Fibroblast of the aortic adventitia (primary cell): ENCODE data around the gene UAP1L1. TPM values are rescaled to one million over a fixed set of nuclear protein-coding genes. Genes with fewer than 3 reads are reported as not detected.

Source experiments
- DNase-seq: peaks from one replicate; pipeline ENCODE4 v3.0.0-alpha.2; 2010; ENCODE audit warnings: low read depth
- H3K4me3 ChIP-seq: 2 replicates; pipeline ENCODE4 v1.5.1; 2011; ENCODE audit warnings: low read depth, mild to moderate bottlenecking, control low read depth, low read length, moderate library complexity
- CTCF ChIP-seq: IDR thresholded peaks from 2 replicates; pipeline ENCODE4 v1.5.1; 2011; ENCODE audit warnings: mild to moderate bottlenecking, low read length, control low read depth, inconsistent platforms; ENCODE audit not compliant: insufficient read depth
- total RNA-seq: library from RNA; depleted of rRNA; stranded (reverse); fragments of >200 nt; gene quantifications from 2 replicates; pipeline ENCODE4 v1.2.3, GENCODE V29; 2012; ENCODE audit warnings: low replicate concordance

The UAP1L1 gene
- total RNA-seq, 1 donor, result 12.7 TPM

GRCh38 chr9:137065336-137065967, 11.9 kb upstream of the UAP1L1 start:
- DNase-seq, result no peak
- H3K4me3 ChIP-seq, result no peak overlapping the region
- no peak for TF ChIP-seq CTCF

DNA sequence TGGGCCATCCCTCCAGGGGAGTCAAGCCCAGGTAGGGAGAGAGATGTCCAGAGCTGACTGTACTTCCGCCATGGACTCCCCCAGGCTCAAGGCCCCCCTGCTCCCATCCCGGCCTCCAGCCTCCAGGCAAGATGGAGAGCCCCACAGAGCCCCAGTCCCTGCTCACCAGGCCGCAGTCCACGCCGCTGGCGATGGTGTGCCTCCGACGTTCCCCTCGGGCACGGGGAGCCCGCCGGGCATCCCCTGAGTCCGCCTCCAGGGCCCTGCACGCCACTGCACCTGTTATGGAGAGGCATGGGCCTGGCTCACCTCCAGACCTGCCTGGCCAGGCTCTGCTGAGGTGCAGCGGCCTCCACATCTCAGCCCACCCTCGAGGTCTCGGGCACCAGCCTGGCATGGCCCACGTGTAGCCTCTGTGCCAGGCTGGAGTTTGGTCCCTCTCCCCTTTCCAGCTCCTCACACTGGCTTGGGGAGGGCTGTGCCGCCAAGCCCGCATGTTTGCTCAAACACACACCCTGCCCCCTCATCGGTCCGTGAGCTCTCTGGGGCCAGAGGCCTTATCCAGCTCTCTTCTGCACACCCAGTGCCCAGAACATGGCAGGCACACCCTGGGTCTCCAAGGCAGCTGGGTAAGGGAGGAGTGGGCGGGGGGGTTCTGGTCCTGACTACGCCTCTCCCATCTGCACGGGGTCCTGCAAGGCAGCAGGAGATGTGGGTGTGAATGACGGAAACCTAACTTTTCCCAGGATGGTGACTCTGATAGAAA, 11.0 kb upstream of the UAP1L1 start:
- no peak overlapping the region for H3K4me3 ChIP-seq
- no peak for DNase-seq
- TF ChIP-seq CTCF, result no peak

DNA sequence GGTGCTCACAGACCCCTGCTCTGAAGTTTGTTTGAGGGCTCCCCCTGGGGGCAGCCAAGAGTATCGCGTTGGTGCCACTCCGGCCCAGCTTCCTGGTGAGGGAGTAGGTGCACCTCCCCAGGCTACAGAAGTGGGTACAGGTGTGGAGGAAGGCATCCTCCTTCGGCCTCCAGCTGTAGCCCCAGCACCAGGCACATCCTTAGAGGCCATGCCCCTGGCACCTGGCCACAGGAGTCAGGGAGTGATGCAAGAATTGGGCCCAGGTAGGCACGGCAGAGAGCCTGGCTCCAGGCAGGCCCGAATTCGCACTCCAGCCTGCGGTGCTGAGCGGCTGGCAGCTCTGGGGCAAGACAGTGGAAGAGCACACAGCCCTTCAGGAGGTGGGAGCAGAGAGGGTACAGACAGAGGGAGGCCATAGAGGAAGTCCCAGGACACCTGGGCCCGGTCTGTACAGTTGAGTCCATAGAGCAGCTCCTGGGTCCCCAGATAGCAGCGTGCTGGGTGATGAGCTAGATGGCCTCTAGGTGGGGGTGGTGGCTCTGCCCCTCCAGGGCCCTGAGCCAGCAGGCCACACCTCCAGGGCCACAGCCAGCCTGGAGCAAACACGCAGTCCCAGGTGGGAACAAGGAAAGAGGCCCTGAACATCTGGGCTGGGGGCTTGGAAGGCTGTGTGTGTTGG, 9.3 kb upstream of the UAP1L1 start:
- no peak overlapping the region for H3K4me3 ChIP-seq
- peak; percentile 81 for DNase-seq
- peak; percentile 90 for TF ChIP-seq CTCF

- DNase-seq, result no peak
- TF ChIP-seq CTCF, result no peak
- H3K4me3 ChIP-seq, result peak overlapping the region; percentile 5
Observed at GRCh38 chr9:137068539-137069507, 8.5 kb upstream of the UAP1L1 start.

GRCh38 chr9:137069508-137070091, 7.7 kb upstream of the UAP1L1 start:
- H3K4me3 ChIP-seq, result peak overlapping the region; percentile 17
- no peak for DNase-seq
- TF ChIP-seq CTCF, result no peak
